Brain microvascular endothelial cell (primary cell): ENCODE results near the gene FAM9C.
"Not testable (repeated sequence)": the region's sequence is repeated elsewhere in the genome, so short reads cannot be mapped to it uniquely, and the experiment has no call there.

Experiments
- DNase-seq: peaks from one replicate; pipeline ENCODE4 v3.0.0-alpha.2; 2020
- H3K27ac ChIP-seq: fragments of 250-450 bp; sonication (Bioruptor Pico); 2 replicates; pipeline ENCODE4 v1.5.1; 2020; ENCODE audit warnings: mild to moderate bottlenecking, moderate library complexity
- H3K27me3 ChIP-seq: fragments of 250-450 bp; sonication (Bioruptor Pico); replicated peaks from 2 replicates; pipeline ENCODE4 v1.5.1; 2020; ENCODE audit warnings: mild to moderate bottlenecking
- H3K36me3 ChIP-seq: fragments of 250-450 bp; sonication (Bioruptor Pico); replicated peaks from 2 replicates; pipeline ENCODE4 v1.5.1; 2020; ENCODE audit warnings: mild to moderate bottlenecking
- H3K4me3 ChIP-seq: 2 replicates; pipeline ENCODE4 v1.5.1; 2011; ENCODE audit warnings: low read depth, mild to moderate bottlenecking, control low read depth, low read length, moderate library complexity
- in situ Hi-C: cut with HindIII; loops from 2 replicates; pipeline ENCODE4 v1.10.0; 2017; ENCODE audit warnings: low sequenced_read_pairs, low pct_ligation_motif_present
- TF ChIP-seq, protein P1 (sequence below): IDR thresholded peaks from 2 replicates; pipeline ENCODE4 v1.5.1; 2011; ENCODE audit warnings: low read depth, mild to moderate bottlenecking, moderate library complexity, low read length, control low read depth, inconsistent platforms; ENCODE audit errors: missing control alignments

Gene FAM9C

DNA sequence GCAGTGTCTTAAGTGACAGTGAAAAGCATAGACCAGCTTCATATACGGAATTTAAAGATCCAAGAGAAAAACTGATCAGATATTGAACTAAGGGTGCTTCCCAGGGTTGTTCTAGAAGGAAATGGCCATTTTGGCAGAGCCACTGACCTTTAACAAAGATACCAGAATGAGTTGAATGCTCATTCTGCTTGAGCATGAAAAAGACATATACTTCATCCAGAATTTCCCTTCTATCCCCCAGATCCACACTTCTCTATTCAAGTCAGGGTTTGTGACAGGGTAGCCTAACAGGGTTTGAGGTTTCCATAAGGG lies 45.6 kb upstream of the FAM9C start:
- no peaks in the 10 kb centered on the region for H3K36me3 ChIP-seq
- no peak overlapping the region for H3K4me3 ChIP-seq
- no peak for DNase-seq
- no peak overlapping the region for H3K27ac ChIP-seq
- no peaks in the 10 kb centered on the region for H3K27me3 ChIP-seq
- TF ChIP-seq, protein P1, sequence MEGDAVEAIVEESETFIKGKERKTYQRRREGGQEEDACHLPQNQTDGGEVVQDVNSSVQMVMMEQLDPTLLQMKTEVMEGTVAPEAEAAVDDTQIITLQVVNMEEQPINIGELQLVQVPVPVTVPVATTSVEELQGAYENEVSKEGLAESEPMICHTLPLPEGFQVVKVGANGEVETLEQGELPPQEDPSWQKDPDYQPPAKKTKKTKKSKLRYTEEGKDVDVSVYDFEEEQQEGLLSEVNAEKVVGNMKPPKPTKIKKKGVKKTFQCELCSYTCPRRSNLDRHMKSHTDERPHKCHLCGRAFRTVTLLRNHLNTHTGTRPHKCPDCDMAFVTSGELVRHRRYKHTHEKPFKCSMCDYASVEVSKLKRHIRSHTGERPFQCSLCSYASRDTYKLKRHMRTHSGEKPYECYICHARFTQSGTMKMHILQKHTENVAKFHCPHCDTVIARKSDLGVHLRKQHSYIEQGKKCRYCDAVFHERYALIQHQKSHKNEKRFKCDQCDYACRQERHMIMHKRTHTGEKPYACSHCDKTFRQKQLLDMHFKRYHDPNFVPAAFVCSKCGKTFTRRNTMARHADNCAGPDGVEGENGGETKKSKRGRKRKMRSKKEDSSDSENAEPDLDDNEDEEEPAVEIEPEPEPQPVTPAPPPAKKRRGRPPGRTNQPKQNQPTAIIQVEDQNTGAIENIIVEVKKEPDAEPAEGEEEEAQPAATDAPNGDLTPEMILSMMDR = no peak
- in situ Hi-C loops = no loop called here

DNA sequence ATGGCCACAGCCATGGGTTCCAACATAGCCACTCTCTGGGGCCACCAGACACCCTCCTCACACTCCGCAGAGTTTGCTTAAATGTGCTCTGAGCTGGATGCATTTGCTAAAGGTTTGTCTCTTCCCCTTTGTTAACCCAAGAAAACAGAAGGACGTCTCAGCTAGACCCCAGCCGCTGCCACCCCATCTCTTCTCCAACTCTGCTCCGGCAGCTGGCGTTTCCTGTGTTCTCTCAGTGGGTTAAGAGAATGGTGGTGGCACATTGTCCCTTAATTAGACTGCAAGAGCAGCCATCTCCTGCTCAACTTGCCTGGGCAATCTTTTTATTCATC lies 43.7 kb upstream of the FAM9C start:
- TF ChIP-seq, protein P1 = no peak
- no peak overlapping the region for H3K4me3 ChIP-seq
- no peaks in the 10 kb centered on the region for H3K27me3 ChIP-seq
- in situ Hi-C loops = no loop called here
- DNase-seq = no peak
- no peaks in the 10 kb centered on the region for H3K36me3 ChIP-seq
- peak overlapping the region; percentile 21 for H3K27ac ChIP-seq

DNA sequence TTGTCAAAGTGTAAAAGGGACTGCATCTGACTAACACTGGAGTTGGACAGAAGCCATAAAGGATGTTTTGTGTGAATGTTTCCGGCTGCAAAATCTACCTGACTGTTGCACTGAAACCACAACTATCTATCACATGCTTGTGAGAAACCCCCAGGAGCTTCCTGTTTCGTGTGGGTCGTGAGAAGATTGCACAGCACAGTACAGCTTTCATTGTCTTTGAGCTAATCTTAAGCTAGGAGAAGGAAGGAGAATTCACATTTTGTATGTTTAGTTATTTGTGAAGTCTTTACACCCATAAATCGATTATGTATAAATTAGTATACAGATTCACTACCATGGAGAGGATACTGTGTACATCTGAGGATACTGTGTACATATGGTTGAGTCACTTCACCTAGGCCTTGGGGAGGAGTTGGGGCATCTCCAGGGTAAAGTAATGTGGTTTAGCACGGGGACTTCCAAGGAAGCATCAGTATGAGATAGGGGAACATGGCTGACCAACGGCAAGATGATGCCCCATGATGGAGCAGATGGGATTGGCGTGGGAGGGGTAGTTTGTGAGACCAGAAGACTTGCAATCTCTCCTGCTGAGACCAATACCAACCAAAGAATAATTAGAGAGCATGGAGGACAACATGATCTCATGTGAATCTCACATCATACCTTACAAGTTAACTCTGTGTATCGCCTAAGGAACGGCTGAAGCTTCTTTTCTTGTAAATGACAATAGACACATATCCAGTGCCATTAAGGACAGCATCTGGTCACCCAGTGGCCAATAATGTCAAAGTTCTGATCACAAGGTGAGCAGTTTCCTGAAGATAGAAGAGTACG lies 43.1 kb upstream of the FAM9C start:
- TF ChIP-seq, protein P1 = no peak
- no peak overlapping the region for H3K4me3 ChIP-seq
- DNase-seq = peak; percentile 60
- peak overlapping the region; percentile 41 for H3K27ac ChIP-seq
- in situ Hi-C loops = no loop called here
- no peaks in the 10 kb centered on the region for H3K36me3 ChIP-seq
- H3K27me3 ChIP-seq = no peaks in the 10 kb centered on the region

DNA sequence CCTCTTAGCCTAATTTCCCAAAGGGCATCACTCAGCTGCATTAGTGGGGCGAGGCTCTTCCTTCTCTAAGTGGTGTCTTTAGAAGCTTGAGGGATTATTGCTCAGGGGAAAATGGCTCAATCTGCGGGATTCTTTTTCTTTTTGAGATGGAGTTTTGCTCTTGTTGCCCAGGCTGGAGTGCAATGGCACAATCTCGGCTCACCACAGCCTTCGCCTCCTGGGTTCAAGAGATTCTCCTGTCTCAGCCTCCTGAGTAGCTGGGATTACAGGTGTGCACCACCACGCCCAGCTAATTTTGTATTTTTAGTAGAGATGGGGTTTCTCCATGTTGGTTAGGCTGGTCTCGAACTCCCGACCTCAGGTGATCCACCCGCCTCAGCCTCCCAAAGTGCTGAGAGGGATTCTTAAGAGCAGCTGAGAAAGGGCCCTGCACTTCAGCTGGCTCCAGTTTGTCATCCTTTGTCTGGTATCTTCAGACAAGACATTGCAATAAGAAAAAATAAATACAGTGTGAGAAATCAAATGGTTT lies 42.4 kb upstream of the FAM9C start:
- H3K4me3 ChIP-seq = not testable (repeated sequence)

DNA sequence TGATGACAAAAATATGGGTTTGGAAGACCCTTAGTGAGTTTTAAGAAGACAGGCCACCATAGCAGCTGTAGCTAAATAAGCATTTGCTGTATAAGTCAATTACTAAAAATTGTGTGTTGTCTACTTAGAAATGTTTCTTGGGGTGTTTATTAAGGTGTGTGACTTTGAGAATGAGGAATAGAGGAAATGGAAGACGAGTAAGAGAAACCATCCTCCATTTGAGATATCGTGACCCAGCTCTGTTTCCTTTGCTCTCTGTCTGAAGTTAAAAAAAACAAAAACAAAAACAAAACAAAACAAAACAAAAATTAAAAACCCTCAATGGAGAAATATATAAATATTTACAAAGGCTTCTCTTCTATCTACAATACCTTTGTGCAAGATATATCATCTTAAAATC lies 41.7 kb upstream of the FAM9C start:
- Histone ChIP-seq H3K27me3 (no peaks in the 10 kb centered on the region), H3K36me3 (no peaks in the 10 kb centered on the region), H3K4me3 (no peak overlapping the region), H3K27ac (no peak overlapping the region)
- no peak for DNase-seq
- in situ Hi-C loops = no loop called here
- TF ChIP-seq, protein P1 = no peak

More for the DNA sequence above, 42.4 kb upstream of the FAM9C start:
- H3K27ac ChIP-seq = peak overlapping the region; percentile 41
- DNase-seq, H3K36me3 ChIP-seq, H3K27me3 ChIP-seq, in situ Hi-C loops: not testable (repeated sequence)

DNA sequence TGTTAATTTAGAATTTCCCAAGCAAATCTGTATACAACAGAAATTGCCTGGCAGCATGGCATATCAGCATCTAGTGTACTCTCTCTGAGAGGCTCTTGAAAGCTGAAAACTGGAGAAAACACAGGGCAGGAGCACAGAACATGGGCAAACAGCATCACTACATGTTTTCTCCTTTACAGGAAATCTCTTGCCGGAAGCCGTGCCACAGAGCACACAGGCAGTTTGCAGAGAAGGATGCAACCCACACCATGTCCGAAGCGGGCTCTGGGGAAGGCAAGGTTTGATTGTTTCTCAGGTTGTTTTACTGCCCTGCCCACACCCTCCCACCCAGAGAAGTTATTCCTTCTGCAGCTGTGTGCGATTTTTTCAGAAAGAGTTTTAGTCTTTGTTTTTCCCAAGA lies 41.1 kb upstream of the FAM9C start:
- Histone ChIP-seq H3K4me3 (no peak overlapping the region), H3K27me3 (no peaks in the 10 kb centered on the region), H3K36me3 (no peaks in the 10 kb centered on the region), H3K27ac (no peak overlapping the region)
- in situ Hi-C loops = no loop called here
- TF ChIP-seq, protein P1 = no peak
- DNase-seq = no peak
